RCC 7860 (cell line): ENCODE measurements around the gene TMEM256.
"Not testable (repeated sequence)": the region's sequence is repeated elsewhere in the genome, so short reads cannot be mapped to it uniquely, and the experiment has no call there.

Experiments used
- DNase-seq: peaks from one replicate; pipeline ENCODE4 v3.0.0-alpha.2; 2015; ENCODE audit warnings: low spot score
- FAIRE-seq: peaks from 2 replicates; lab custom pipeline; 2012; peaks lifted over from hg19 to GRCh38; lab: Jason Lieb, UNC

The TMEM256 gene

GRCh38 chr17:7384489-7385081, 19.3 kb downstream of the TMEM256 start:
- DNase-seq, result no peak
- FAIRE-seq, result no peak

GRCh38 chr17:7383742-7384488, 20.0 kb downstream of the TMEM256 start:
- FAIRE-seq (no peak), DNase-seq (no peak)

DNA sequence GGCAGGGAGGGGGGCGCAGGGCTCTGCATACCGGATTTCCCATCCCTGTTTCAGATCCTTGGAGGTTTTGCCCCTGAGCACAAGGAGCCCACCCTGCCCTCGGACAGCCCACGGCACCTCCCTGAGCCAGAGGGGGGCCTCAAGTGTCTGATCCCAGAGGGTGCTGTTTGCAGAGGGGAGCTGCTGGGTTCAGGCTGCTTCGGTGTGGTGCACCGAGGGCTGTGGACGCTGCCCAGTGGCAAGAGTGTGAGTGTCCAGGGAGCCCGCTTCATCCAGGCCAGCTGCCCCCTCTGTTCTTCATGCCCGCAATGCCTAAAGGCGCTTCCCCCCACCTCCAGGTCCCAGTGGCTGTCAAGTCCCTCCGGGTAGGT, 20.5 kb downstream of the TMEM256 start:
- no peak for DNase-seq
- no peak for FAIRE-seq

GRCh38 chr17:7382901-7383300, 21.0 kb downstream of the TMEM256 start:
- DNase-seq, result no peak
- FAIRE-seq, result no peak

DNA sequence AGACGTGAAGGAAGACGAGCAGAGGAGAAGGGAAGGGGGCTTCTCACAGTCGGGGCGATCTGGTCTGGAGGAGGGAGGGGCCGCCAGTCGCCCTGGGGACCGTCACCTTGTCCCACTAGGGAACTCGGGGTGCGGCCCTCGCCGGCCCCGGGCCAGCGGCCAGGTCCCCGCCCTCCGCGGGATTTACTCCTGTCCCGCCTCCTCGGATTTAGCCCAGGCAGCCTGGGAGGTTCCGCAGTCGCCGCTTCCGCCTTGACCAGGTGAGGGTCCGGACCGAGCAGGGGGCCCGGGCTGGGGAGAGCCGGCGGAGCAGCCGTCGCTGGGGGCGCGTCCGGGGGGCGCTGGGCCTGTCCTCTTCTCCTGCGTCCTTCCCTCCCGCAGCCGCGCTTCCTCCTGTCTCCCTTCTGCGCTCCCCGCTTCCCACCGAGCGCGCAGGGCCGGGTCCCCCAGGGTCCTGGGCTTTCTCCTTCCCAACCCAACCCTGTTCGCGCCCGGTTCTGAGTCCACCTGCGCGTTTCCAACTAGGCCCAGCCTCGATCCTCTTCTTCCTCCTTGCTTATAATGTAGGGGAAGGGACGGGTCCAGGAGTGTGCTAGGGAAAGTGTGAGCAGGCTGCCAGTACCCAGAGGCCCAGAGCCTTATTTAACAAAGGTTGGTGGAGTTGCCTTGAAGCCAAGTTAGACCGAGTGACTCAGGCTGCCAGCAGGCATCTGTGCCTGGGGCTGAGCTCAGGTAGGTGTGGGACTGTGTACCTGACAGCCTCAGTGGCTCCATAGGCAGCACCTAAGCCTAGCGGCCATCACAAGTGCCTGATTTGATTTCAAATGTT, 22.8 kb downstream of the TMEM256 start, which contains the start of gene TNK1:
TNK1 (plus strand) TSS at position 235 of the 829 bp plus-strand sequence. CDS start 1,838 bp downstream, outside the sequence.
- FAIRE-seq, result no peak
- no peak for DNase-seq

DNA sequence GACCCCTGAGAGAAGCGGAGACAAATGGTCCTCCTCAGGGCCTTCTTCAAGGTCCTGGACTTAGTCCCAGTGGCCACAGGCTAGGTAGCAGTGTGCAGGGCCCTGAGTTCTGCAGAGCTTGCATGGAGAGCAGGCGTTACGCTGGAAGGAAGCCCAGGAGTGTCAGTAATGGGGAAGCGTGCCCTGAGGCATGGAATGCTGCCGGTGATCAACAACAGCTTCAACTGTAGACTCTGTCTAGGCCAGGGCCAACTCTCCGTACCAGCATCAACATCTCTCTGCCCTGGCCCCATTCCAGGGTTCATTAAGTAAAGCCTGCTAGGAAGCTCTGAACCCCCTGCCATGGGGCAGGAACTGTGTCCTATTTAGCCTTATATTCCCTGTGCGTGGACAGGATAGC, 23.6 kb downstream of the TMEM256 start:
- DNase-seq, result no peak
- FAIRE-seq, result no peak

- no peak for FAIRE-seq
- no peak for DNase-seq
Measured at GRCh38 chr17:7379134-7379533, 24.8 kb downstream of the TMEM256 start.

- DNase-seq (no peak), FAIRE-seq (no peak)
Measured at GRCh38 chr17:7374353-7374752, 29.5 kb downstream of the TMEM256 start.

DNA sequence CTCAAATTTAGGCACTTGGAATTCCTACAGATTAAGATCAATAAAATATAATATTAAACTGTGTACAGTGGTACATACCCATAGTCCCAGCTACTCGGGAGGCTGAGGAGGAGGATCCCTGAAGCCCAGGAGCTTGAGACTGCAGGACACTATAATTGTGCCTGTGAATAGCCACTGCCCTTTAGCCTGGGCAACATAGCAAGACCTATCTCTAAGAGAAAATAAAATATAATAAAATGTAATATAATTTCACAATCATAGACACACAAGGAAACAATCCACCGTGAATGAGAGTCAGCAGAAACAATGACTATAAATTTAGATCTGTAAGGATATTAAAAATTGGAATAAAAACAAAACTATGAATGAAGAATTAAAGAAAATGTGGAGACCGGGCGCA, 33.0 kb downstream of the TMEM256 start:
- DNase-seq (no peak), FAIRE-seq (no peak)

DNA sequence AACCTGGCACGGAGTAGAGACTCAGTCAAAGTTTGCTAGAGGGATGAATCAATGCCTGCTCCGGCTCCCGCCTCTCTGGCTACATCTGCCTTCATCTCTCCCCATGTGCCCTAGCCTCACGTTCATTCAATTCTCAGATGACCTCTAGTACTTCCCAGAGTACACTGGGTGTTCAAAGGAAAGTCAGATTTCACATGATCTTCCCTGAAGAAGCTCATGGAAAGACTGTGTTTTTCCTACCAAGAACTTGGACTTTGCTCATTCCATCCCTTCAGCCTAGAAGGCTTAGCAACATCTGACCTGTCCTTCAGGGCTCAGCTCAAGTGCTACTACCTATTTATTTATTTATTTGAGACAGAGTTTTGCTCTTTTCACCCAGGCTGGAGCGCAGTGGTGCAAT, 34.1 kb downstream of the TMEM256 start:
- FAIRE-seq (no peak), DNase-seq (no peak)

GRCh38 chr17:7368599-7368994, 35.3 kb downstream of the TMEM256 start:
- not testable (repeated sequence) for DNase-seq, FAIRE-seq

GRCh38 chr17:7367918-7368598, 35.8 kb downstream of the TMEM256 start:
- DNase-seq (no peak), FAIRE-seq (no peak)

- no peak for DNase-seq
- no peak for FAIRE-seq
Measured at GRCh38 chr17:7367083-7367482, 36.8 kb downstream of the TMEM256 start.

GRCh38 chr17:7365963-7366362, 37.9 kb downstream of the TMEM256 start:
- not testable (repeated sequence) for DNase-seq, FAIRE-seq

DNA sequence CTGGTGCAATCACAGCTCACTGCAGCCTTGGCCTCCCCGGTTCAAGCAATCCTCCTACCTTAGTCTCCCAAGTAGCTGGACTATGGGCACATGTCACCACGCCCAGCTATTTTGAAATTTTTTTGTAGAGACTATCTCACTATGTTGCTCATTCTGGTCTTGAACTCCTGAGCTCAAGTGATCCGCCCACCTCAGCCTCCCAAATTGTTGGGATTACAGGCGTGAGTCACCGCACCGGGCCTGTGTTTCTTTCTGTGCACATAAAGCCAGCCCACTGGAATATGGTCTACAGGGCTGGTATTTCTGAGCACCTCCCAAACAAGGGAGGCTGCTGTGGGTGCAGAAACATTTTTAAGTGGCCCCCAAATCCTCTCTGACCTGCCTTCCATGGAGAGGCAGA, 40.6 kb downstream of the TMEM256 start:
- FAIRE-seq (no peak), DNase-seq (no peak)

- no peak for DNase-seq
- no peak for FAIRE-seq
Measured at GRCh38 chr17:7361906-7362305, 42.0 kb downstream of the TMEM256 start.

GRCh38 chr17:7357381-7357780, 46.5 kb downstream of the TMEM256 start:
- FAIRE-seq (no peak), DNase-seq (no peak)

DNA sequence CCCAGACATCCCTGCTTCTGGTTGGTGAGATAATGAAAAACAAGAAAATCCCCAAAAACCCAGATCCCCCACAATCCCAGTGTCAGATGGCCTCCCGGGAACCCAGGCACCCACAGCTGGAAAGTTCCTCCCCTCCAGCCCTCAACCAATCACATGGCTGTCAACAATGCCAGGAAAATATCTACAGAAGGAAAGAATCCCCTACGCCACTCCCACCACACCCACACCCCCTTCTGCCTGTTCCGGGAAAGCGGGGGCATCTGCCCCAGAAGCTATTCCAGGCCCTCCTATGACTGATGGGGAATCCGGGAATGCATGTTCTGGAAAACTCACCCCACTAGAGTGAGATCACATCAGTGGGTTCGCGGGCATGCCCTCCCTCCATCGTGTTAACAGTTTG, 47.1 kb downstream of the TMEM256 start:
- no peak for DNase-seq
- FAIRE-seq, result no peak

DNA sequence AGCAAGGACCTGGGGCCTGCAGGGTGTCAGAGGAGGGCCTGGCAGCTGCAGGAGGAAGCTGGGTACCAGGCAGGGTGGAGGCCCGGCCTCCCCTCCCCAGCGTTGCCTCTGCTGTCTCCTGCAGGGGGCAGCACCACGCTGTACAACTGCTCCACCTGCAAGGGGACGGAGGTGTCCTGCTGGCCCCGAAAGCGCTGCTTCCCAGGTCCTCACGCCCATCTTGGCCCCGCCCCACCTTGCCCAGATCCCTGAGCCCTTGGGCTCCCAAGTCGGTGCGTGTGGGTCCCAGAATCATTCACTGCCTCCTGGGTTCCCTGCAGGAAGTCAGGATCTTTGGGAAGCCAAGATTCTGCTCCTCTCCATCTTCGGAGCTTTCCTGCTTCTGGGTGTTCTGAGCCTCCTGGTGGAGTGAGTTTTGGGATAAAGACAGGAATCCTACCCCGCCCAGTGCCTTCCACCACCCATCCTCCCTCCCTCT, 47.8 kb downstream of the TMEM256 start:
- FAIRE-seq (no peak), DNase-seq (peak; percentile 33)

DNA sequence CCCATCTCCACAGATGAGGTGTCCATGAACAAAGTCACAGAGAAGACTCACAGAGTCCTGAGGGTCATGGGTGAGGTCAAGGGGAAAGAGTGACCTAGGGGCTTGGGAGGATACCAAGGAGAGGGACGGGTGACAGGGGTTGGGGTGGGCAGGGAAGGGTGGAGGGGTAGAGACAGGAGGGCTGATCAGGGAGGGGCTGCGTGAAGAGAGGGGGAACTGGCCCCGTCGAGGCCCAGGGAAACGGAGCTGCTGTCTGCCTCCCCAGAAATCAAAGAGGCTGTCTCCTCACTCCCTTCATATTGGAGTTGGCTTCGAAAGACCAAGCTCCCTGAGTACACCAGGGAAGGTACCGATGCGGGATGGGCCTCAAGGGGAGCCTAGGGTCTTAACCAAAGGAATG, 48.3 kb downstream of the TMEM256 start:
- no peak for FAIRE-seq

GRCh38 chr17:7355053-7355452, 48.8 kb downstream of the TMEM256 start, which contains the start of gene TMEM95:
TMEM95 (plus strand) TSS chr17:7355156; CDS start chr17:7355205, 49 bp downstream.
- FAIRE-seq (no peak), DNase-seq (no peak)

More for the DNA sequence above, 48.3 kb downstream of the TMEM256 start:
- no peak for DNase-seq
